MV-4-11 (cell line): ENCODE measurements around the gene LMX1B.
"Not testable (repeated sequence)": the region's sequence is repeated elsewhere in the genome, so short reads cannot be mapped to it uniquely, and the experiment has no call there.

Experiments
- DNase-seq: peaks from one replicate; lab custom pipeline; 2025; lab: John Stamatoyannopoulos, UW

The LMX1B gene

GRCh38 chr9:126633881-126634558 lies 20.3 kb downstream of the LMX1B start:
- DNase-seq: no peak

DNA sequence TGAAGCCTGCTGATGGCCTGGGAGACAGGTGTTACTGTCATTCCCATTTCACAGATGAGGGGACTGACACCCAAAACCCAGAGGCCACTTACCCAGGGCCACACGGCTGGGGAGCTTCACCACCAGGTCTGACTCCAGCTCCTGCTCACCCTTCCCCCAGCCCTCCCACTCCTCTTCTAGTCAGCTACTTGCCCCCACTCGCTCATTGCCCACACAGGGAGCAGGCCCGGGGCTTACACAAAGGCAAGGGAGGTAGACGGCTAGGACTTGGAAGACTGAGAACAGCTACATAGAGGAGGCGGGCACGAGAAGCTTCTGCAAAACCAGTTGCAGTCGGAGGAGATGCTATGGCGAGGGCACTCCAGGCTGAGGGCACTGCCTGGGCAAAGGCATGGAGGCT lies 21.3 kb downstream of the LMX1B start:
- DNase-seq: no peak

DNA sequence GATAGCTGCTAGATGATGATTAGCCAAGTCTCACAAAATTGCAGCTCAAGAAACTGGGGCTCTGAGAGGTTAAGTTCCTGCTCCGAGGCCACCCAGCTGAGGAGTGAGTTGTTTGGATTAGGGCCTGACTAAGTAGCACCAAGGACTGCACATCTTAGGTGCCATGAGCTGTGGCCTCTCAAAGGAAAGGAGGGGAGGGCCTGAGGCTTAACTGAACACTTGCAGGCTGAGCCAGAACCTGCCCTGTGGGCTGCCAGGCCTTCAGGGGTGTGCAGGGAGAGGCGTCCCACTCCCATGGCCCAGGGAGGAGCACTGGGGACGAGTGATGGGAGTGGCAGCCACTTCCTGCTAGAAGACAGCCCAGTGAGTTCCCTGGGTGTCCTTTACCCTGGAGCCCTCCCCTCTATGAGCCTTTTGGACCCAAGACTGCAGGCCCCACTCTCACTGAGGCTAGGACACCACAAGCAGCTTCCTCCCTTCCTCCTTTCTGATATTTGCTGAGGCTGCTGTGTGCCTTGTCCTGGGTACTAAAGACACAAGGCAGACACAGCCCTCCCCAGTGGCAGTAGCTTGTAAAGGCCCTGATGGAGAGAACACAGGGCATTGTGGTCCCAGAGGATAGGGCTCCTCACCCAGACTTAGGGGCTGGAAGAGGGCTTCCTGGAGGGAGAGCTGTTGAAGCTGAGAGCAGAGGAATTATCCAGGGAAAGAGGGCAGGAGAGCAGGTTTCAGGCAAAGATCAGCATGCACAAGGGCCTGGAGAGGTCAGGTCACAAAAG lies 22.1 kb downstream of the LMX1B start:
- DNase-seq: no peak

DNA sequence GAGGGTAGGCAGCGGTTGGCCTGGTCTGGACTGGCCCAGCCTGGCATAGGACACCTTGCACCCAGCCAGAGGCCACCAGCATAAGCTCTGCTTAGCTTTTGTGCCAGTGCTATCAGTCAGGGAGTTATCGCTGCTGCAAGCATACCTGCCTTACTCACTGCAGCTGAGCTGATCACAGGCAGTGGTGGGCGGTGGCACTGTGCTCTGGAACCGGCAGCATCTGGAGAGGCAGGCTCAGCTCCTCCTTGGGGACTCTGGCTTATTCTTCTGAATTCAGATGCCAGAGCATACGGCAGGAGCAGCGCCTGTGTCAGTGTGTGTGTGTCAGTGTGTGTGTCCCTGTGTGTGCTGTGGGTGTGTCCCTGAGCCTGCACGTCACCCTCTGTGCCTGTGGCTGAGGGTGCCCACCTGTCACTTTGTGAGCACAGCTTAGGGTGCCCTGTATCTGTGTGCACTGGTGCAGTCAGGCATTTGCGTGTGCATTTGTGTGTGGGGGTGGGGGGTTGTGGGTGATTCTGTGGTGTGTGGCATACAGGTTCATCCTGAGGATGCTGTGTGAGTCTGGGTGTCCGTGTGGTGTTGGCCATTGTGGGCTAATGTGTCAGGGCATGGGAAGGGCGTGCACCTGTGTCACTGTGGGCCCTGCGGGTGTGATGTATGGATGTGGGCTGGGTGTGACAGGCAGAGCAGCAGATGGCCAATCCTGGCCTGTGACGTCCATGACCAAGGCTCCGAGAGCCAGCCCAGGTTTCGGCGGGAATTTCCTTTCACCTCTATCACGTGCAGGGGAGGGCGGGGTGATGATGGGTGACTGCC lies 23.5 kb downstream of the LMX1B start:
- no peak for DNase-seq

GRCh38 chr9:126638571-126639132 lies 24.9 kb downstream of the LMX1B start:
- no peak for DNase-seq

GRCh38 chr9:126639318-126640000 lies 25.7 kb downstream of the LMX1B start:
- no peak for DNase-seq

DNA sequence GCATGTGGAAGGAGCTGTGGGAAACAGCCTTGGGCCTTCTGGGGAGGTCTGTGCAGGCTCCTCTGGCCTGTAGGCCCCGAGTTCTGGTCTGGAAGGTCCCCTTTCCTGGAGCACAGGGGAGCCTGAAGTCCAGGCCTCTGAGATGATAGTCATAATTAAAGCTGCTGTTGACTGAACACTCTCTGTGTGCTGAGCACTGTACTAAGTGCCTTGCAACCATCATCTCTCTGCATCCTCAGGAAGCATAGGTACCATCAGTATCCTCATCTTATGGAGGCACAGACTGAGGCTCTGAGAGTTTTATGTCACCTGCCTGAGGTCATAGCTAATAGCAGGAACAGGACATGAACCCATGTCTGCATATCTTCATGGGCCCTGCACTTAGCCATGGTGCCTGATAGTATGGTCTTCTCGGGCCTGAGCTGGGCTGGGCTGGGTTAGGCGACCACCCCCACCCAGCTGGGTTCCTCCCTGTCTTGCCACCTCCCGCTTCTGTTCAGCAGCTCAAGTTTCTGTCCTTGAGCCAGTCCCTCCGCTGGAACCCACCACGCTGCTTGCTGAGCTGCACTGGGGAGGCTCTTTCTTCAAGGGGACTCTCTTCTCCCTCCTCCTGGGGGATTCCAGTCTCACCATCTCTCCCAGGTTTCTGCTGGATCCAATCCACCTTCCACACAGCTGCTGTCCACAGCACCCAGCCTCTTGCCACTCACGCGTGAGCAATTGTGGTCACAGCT lies 27.6 kb downstream of the LMX1B start:
- DNase-seq: no peak

DNA sequence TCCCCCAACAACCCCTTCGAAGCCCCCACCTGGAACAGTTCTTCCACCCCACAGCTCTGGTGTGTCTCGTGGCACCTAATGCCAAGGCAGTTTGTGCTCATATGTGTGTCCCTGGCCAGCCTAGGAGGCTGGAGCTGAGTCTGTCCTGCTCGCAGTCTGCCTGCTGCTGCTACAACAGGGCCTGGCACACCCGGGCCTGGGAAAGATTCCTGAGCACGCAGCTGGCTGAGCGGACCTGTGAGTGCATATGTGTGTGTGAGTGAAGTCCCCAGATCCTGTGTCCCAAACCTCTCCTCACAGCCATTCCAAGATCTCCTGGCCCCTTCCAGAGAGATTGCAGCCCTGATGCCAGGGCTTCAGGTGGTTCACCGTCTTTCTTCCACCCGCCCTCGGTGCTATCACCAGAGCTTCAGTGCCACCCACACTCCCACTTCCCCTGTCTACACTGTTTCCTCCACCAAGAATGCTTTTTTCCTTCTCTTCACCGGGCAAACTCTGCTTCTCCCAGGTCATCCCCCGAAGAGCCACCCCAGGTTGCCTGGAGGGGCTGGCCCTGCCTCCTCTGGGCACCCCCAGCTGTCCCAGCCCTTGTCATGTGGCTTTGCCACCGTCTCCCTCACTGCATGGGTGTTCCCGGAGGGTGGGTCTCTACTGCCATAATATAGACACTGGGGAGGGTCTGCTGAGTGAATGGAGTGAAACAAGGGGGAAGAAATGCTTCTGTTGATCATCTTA lies 28.4 kb downstream of the LMX1B start:
- DNase-seq: no peak

GRCh38 chr9:126642839-126643238 lies 29.1 kb downstream of the LMX1B start:
- no peak for DNase-seq

DNA sequence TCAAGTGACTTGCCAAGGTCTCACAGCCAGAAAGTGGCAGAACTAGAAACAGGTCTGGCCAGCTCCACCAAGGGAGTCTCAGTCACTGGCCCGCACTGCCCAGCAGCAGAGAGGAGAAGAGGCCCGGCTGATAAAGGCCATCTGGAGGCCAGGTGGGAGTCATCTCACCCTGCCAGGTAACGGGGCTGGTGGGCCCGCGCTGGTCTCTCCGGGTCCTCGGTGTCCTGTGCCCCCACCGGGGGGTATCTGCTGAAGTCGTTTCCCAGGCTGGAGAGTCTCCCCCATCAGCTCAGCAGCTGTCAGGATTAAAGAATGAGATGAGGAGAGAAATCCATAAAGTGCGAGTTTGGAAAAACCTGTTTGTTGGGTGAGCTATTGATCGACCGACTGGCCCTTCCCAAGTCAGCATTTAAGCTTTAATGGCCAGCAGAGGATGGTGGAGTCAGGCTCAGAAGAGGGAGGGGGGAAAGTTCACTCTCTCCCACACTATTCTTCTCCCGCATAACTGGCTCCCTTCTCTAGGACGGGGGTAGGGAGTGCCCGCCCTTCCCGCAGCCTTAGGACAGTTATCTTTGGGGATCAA lies 30.3 kb downstream of the LMX1B start:
- DNase-seq: no peak

- DNase-seq: no peak
These were observed 32.4 kb downstream of the LMX1B start for GRCh38 chr9:126646162-126646561.

- no peak for DNase-seq
These were observed 34.1 kb downstream of the LMX1B start for GRCh38 chr9:126647585-126648411.

DNA sequence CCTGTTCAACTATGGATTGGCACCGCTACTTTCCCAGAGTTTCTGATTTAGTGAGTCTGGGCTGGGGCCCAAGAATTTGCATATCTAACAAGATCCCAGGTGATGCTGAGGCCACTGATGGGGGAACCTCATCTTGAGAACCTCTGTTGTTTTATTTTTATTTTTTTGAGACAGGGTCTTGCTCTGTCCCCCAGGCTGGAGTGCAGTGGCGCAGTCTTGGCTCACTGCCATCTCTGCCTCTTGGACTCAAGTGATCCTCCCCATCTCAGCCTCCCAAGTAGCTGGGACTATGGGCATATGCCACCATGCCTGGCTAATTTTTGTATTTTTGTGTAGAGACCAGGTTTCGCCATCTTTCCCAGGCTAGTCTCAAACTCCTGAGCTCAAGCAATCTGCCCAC lies 35.7 kb downstream of the LMX1B start:
- DNase-seq: no peak

DNA sequence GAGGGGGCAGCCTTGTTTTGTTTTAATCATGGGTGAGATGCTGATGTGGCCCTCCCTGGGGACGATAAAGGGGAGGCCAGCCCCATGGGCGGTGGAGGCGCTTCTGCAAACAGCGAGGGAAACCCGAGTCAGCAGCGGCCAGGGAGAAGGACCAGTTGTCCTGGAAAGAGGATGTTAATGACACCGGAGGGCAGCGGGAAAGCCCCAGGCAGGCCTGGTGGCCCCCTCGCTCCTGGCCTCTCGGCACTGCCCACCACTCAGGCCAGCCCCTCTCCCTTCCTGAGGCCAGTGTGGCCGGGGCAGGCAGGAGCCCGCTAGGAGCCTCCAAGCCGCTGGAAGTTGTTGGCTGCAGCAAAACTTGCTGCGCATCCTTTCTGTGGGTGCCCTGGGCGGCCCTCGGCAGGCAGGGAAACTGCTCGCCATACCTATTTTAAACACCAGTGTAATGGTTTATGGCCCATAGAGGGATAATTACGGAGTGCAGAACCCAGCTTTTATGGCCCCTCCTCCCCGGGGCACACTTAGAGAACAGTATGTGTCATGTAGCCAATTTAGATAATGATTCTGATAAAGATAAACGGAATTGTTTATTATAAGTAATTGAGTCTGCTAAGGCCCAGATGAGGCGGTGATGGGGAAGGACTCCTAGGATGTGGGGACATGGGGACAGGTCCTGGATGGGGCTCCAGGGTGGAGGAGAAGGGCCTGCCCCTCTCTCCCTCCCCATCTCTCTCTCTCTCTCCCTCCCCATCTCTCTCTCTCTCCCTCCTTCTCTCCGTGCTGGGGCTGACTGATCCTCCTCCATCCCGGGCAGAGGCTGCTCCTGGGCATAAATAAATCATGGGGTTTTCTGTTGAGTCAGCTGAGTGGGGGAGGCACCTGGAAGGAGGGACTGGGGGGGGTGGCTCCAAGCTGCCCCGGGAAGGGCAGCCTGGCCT lies 36.9 kb downstream of the LMX1B start:
- DNase-seq: no peak

GRCh38 chr9:126652140-126652582 lies 38.4 kb downstream of the LMX1B start:
- DNase-seq: no peak

DNA sequence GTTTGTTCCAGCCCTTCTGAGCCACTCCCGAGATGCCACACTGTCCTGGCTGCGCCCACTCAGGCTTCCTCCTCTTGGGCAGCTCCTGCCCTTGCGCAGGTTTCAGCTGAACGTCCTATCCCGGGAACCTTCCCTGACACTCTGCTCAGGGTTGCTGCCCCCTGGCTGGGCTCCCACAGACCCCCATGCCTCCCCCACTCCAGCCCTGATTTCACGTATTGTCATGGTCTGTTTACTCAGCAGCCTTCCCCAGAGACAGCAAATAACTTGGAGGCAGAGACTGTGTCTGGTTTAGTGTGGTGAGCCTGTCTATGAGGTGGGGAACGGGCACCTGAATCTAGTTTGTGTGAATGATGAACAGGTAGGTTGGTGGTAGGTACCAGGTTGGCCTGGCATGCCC lies 40.4 kb downstream of the LMX1B start:
- DNase-seq: no peak

DNA sequence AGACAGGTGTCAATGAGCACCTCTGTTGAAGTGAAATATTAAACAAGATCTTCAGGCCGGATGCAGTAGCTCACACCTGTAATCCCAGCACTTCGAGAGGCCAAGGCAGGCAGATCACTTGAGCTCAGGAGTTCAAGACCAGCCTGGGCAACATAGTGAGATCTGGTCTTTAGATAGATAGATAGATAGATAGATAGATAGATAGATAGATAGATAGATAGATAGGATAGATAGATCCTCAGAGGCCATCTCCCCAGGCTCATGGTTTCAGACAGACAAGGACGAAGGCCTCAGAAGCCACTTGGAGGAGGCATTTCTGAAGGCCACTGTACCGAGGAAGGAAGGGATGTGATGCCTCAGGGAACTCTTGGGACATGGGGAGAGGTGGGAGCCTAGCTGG lies 42.5 kb downstream of the LMX1B start:
- DNase-seq: not testable (repeated sequence)
